Measurements from ENCODE around the gene NMNAT2.

The NMNAT2 gene

GRCh38 chr1:183366116-183366515, 52.1 kb downstream of the NMNAT2 start:
- DNase-seq (ENCODE audit: low spot score) = no peak
- TF ChIP-seq, protein P1, sequence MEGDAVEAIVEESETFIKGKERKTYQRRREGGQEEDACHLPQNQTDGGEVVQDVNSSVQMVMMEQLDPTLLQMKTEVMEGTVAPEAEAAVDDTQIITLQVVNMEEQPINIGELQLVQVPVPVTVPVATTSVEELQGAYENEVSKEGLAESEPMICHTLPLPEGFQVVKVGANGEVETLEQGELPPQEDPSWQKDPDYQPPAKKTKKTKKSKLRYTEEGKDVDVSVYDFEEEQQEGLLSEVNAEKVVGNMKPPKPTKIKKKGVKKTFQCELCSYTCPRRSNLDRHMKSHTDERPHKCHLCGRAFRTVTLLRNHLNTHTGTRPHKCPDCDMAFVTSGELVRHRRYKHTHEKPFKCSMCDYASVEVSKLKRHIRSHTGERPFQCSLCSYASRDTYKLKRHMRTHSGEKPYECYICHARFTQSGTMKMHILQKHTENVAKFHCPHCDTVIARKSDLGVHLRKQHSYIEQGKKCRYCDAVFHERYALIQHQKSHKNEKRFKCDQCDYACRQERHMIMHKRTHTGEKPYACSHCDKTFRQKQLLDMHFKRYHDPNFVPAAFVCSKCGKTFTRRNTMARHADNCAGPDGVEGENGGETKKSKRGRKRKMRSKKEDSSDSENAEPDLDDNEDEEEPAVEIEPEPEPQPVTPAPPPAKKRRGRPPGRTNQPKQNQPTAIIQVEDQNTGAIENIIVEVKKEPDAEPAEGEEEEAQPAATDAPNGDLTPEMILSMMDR (IDR thresholded peaks at IDR 0.05; ENCODE audit: extremely low read depth, missing control alignments) = no peak

DNA sequence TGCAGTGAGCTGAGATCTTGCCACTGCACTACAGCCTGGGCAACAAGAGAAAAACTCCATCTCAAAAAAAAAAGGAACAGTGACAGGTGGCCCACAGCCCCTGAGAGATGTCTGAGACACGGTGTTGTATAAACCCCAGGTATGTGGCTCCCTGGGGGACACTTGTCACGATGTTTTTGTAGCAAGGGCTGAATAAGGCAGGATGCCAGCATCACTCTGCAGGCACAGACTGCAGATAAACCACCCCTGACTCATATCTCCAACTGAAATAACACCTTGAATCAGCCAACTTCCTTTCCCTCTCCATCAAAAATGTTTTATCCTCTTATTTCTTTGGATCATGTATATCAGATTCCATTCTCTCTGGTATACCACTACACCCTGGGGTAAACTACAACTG, 52.5 kb downstream of the NMNAT2 start:
- TF ChIP-seq, protein P1 (IDR thresholded peaks at IDR 0.05; ENCODE audit: extremely low read depth, missing control alignments) = no peak
- no peak for DNase-seq (ENCODE audit: low spot score)

DNA sequence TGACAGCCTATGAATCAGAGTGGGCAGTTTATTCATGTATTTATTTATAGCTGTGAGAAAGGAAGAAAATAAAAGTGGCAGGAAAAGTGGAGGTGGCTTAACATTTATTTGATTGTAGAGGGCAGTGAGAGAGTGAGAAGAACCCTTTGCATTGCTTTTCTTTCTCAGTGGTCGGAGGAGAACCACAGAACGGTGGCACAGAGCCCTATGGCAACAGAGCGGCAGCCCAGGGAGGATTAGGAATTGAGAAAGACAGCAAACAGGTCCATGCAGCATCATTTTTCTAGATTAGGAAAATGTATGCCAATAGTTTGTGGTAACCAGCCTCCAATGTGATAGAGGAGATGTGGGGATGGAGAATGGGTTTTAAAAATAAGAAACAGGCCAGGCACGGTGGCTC, 53.1 kb downstream of the NMNAT2 start:
- DNase-seq (ENCODE audit: low spot score) = no peak
- TF ChIP-seq, protein P1 (IDR thresholded peaks at IDR 0.05; ENCODE audit: extremely low read depth, missing control alignments) = no peak

GRCh38 chr1:183363972-183364371, 54.2 kb downstream of the NMNAT2 start:
- no peak for DNase-seq (ENCODE audit: low spot score)
- TF ChIP-seq, protein P1 (IDR thresholded peaks at IDR 0.05; ENCODE audit: extremely low read depth, missing control alignments) = no peak

GRCh38 chr1:183361081-183361480, 57.1 kb downstream of the NMNAT2 start:
- DNase-seq (ENCODE audit: low spot score) = no peak
- TF ChIP-seq, protein P1 (IDR thresholded peaks at IDR 0.05; ENCODE audit: extremely low read depth, missing control alignments) = no peak

DNA sequence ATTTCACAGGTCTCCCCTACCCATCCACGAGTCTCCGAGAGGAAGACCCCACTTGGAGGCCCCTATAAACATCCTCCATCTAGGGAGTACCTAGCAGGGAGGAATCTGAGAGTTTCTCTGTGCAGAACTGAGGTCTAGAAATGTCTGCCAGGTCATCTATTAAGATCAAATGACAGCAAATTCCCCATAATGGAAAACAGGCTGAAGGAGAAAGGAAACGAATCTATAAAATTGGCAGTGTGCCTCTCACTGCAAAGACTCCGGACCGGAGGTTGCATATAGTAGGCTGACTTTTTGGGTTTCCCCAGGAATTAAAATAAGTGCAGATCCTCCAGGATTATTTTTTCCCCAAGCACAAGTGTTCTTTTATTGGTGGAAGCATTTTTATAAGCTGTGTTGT, 57.7 kb downstream of the NMNAT2 start:
- TF ChIP-seq, protein P1 (IDR thresholded peaks at IDR 0.05; ENCODE audit: extremely low read depth, missing control alignments) = no peak
- DNase-seq (ENCODE audit: low spot score) = no peak

GRCh38 chr1:183356534-183357182, 61.5 kb downstream of the NMNAT2 start:
- TF ChIP-seq, protein P1 (IDR thresholded peaks at IDR 0.05; ENCODE audit: extremely low read depth, missing control alignments) = no peak
- no peak for DNase-seq (ENCODE audit: low spot score)

Data from GM20000 (cell line).